GM19193 (cell line): Measurements from ENCODE around the gene HOXD12.

Experiments used
- POLR2A ChIP-seq: IDR thresholded peaks from 4 replicates; pipeline ENCODE4 v1.6.1; 2011; ENCODE audit not compliant: insufficient read depth, insufficient read length; ENCODE audit errors: extremely low read depth

HOXD12 gene

DNA sequence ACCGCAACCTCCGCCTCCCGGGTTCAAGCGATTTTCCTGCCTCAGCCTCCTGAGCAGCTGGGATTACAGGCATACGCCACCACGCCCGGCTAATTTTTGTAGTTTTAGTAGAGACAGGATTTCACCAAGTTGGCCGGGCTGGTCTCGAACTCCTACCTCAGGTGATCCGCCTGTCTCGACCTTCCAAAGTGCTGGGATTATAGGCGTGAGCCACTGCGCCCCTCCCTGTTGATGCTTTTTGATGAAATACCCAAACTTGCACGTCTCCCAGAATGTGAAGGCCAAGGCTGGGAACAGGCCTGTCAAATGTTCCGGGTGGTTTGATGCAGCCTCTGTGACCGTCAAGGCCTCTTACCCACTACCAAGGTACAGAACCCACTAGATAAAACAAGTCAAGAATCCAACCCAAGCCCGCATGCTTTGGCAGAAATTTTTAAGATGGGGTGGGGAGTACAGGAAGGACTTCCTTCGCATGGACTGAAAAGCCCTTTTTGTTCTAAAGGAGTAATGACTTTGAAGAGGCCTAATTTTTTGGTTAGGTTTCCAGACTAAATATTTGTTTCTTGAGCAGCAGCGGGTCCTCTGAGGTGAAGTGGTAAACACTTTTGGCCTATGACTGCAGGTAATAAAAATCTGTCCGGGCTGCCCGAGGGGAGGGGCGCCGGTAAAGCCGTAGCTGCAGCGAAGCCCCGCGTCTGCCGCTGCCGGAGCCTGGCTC lies 12.1 kb upstream of the HOXD12 start:
- TF ChIP-seq POLR2A: no peak

DNA sequence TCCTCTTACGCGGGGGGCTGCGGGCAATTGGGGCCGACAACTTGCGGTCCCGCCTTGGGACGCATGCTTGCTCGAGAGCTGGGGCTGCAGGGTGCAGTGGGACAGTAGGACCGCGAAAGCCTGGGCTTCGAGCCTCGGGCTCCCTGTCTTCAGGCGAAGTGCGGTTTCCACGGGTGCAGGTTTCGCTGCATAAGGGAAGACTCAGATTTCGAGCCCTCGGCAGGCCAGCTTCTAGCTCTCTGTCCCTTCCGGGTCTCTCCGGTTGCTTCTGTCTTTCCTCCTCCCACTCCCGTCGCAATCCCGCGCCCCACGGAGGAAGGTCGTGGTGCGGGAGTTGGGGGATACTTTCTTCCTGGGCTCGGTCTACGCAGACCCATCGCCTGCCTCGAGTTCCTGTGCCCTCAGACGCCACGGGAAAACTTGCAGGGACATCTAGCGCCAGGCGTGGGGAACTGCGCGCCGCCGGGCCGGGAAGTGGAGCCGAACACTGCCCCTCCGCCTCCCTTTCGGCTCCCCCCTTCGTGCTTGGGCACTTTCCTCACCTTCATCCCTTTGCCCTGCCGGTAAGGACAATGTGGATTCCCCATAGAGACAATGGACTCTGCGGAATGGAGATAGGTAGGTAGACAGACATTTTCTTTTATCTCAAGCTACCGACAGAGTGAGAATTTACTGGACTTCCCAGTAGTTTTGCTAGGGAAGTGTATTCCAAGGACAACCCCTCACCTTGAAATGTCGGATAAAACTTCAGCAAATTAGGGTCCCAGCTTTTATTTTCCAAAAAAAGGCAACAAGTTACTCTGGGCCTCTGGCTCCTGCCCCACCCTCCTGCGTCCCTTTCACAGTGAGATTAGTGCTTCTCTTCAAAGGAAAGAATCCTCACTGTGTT lies 11.3 kb upstream of the HOXD12 start:
- no peak for TF ChIP-seq POLR2A

GRCh38 chr2:176088937-176089842 lies 10.4 kb upstream of the HOXD12 start:
- TF ChIP-seq POLR2A: no peak

DNA sequence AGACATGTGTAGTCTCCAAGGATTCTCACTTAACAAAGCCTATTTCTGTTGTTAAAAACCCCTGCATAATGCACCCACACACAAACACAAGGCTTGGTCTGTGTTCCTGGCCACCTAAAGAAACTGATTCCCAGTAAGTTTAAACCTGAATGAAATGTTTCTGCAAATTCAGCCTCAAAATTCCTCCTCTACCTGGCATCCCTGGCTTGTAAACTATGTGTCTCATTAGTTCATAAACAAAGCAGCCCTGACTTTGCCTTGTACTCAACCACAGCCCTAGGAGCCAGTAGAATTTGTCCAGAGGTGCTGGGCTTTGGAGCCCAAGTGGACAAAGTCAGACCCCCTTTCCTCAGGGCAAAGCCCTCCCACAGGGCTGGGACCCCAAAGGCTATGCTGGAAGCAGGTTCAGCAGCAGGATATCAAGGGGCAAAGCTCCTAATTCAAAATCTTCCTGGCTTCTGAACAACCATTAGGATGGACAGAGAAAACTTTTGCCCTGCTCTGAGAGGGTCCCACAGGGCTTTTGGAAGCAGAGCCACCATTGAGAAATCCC lies 9.7 kb upstream of the HOXD12 start:
- no peak for TF ChIP-seq POLR2A

DNA sequence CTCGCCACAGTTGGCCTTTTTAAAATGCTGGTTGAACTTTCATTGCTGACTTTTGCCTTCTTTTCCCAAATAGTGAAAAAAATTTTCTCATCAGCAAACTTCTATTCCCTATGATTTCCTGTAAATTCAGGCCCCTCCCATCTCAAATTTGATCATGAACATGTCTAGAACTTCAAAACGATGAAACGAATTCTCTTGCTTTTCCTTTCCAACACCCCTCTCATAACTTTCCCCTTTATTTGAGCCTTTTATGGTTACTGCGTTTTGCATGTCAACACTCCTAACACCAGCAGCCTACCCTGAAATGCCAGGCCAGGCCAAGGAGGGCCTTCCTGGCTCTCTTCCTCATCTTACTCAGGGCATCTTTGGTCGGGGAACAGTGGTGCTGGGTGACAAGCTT lies 8.7 kb upstream of the HOXD12 start:
- TF ChIP-seq POLR2A: no peak

DNA sequence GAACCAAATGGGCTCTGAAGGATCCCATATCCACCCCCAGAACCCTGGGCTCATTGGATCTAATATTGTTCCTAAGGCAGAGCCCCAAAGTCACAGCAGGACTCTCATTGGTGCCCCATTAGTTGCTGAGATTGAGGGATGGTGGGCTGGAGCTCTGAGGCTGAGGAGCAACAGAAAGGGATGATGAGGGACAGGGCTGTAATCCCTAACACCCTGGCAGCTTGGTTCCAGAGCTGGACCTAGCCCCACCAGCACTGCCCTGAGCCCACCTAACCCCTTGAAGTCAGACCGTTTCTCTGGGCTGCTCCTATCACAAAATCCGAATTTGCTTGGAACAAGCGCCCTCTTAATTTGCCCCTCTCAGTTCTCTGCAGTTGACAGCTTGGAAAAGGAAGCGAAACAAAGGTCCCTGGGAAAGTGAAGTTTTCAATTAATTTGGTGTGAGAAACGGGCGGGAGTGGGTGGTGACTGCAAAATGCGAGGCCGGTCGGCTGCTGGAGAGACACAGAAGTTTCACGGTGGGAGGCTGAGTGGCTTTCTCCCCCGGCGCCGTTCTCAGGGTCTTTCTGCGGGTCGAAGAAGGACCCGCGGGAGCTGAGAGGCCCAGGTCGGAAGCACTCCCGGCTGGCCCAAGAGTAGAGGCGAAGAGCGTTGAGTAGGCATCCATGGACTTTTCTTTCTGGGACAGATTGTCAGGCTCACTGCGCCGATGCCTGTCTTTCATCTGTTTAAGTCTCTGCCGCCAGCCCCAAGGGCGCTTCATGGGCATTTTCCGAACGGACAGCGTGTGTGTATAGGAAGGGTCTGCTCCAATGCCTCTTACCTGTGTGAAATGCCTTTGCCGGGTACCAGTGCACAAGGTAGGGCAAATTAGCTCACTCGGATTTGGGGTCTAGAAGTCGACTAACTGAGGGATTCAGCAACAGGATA lies 8.0 kb upstream of the HOXD12 start:
- no peak for TF ChIP-seq POLR2A

GRCh38 chr2:176092270-176093144 lies 7.1 kb upstream of the HOXD12 start, which contains the start of gene HOXD13:
Gene HOXD13 (plus strand): TSS chr2:176092721. CDS start chr2:176092891, 170 bp downstream.
- no peak for TF ChIP-seq POLR2A

GRCh38 chr2:176093145-176093897 lies 6.3 kb upstream of the HOXD12 start:
- TF ChIP-seq POLR2A: no peak

DNA sequence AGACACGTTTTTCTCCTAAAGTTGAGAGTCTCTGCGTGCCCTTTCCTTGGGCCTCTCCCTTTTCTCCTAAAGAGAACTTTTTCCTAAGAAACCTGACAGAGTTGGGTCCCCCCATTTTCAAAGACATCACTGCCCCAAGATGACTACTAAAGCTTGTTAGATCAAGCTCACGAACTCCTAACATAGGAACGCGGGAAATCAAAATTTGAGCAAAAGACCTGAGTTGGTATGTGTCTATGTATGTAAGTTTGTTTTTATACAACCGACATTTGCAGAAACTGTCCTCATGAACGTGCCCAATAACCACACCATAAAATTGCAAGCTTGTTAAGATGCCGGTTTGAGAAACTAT lies 5.7 kb upstream of the HOXD12 start:
- no peak for TF ChIP-seq POLR2A

DNA sequence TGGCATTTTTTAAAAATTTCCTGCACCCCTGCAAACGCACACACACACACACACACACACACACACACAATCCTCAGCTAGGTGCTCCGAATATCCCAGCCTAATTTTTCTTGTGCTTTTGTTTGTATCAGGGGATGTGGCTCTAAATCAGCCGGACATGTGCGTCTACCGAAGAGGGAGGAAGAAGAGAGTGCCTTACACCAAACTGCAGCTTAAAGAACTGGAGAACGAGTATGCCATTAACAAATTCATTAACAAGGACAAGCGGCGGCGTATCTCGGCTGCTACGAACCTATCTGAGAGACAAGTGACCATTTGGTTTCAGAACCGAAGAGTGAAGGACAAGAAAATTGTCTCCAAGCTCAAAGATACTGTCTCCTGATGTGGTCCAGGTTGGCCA lies 5.2 kb upstream of the HOXD12 start:
- TF ChIP-seq POLR2A: no peak

DNA sequence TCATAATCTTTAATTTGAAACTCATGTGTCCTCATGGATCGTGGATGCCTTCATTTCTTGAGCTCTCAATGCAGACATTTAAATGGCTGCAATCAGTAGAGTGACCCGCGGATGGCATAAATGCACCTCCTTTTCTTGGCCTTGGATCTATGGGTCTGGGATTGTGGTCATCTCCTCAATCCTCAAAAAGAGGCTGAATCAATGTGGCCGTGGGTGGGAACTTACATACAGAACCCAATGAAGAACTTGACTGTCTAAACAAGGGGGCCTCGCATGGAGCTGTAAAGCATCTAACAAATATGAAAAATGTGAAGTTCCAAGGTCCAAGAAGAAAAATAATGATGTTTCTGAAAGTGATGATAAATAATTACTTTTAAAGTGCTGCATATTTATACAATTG lies 4.2 kb upstream of the HOXD12 start:
- no peak for TF ChIP-seq POLR2A
